ENCODE data around the gene TGFBR1.

- no peak for TF ChIP-seq POLR2AphosphoS5 (IDR thresholded peaks at IDR 0.05; ENCODE audit: low read depth, low read length)
- TF ChIP-seq POLR2A (IDR thresholded peaks at IDR 0.05; ENCODE audit: low read depth, low read length): no peak
- no peak for TF ChIP-seq TAF1 (IDR thresholded peaks at IDR 0.05; ENCODE audit: low read depth, low read length)
Measured at GRCh38 chr9:99171225-99172123, 66.6 kb downstream of the TGFBR1 start.
